ENCODE results near the gene FHL3.

DNA sequence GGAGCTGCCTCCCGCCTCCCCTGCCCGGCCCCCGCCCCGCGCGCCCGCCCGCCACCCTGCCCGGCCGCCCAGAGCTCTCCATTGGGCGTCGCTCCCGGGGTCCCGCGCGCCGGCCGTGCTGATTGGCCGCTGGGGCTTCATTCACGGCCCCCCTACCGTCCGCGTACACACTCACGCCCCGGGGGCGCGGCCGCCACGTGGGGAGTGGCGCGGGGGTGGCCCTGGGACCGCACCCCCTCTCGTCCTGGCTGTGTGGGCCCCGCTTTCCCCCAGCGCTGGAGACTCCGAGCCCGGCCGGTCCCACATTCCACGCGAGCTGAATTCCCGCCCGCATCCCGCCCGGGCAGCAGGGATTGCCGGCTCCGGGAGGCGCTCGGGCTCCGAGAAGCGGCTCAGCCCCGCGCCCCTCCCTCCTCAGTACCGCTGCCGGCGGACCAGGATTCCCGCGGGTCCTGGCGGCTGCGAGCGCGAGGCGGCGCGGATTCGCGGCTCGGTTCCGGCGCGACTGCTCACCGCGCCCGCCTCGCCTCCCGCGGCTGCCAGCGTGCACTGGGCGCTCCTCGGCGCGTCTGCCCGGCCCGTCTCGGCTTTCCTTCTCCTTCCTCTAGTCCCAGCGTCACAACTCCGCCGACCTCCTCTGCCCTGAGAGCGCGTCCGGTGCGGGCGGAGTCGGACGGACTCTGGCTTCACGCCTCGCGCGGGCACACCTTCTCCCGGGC is 41.7 kb upstream of the FHL3 start:
- TF ChIP-seq, protein P1, sequence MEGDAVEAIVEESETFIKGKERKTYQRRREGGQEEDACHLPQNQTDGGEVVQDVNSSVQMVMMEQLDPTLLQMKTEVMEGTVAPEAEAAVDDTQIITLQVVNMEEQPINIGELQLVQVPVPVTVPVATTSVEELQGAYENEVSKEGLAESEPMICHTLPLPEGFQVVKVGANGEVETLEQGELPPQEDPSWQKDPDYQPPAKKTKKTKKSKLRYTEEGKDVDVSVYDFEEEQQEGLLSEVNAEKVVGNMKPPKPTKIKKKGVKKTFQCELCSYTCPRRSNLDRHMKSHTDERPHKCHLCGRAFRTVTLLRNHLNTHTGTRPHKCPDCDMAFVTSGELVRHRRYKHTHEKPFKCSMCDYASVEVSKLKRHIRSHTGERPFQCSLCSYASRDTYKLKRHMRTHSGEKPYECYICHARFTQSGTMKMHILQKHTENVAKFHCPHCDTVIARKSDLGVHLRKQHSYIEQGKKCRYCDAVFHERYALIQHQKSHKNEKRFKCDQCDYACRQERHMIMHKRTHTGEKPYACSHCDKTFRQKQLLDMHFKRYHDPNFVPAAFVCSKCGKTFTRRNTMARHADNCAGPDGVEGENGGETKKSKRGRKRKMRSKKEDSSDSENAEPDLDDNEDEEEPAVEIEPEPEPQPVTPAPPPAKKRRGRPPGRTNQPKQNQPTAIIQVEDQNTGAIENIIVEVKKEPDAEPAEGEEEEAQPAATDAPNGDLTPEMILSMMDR (IDR thresholded peaks at IDR 0.05): no peak
- TF ChIP-seq POLR2A (IDR thresholded peaks at IDR 0.05): no peak
